HG03039 (cell line): Measurements from ENCODE around the gene MUCL3.
A peak's percentile ranks its signal among the peaks of the same experiment; 100 is the strongest.
"Not testable (repeated sequence)": the region's sequence is repeated elsewhere in the genome, so short reads cannot be mapped to it uniquely, and the experiment has no call there.

Experiments used
- ATAC-seq: cut with Tn5 transposase; IDR thresholded peaks from one replicate; pipeline ENCODE4 v1.9.1; 2021; ENCODE audit warnings: mild to moderate bottlenecking, moderate library complexity; ENCODE audit not compliant: unreplicated experiment

Gene MUCL3, protein sequence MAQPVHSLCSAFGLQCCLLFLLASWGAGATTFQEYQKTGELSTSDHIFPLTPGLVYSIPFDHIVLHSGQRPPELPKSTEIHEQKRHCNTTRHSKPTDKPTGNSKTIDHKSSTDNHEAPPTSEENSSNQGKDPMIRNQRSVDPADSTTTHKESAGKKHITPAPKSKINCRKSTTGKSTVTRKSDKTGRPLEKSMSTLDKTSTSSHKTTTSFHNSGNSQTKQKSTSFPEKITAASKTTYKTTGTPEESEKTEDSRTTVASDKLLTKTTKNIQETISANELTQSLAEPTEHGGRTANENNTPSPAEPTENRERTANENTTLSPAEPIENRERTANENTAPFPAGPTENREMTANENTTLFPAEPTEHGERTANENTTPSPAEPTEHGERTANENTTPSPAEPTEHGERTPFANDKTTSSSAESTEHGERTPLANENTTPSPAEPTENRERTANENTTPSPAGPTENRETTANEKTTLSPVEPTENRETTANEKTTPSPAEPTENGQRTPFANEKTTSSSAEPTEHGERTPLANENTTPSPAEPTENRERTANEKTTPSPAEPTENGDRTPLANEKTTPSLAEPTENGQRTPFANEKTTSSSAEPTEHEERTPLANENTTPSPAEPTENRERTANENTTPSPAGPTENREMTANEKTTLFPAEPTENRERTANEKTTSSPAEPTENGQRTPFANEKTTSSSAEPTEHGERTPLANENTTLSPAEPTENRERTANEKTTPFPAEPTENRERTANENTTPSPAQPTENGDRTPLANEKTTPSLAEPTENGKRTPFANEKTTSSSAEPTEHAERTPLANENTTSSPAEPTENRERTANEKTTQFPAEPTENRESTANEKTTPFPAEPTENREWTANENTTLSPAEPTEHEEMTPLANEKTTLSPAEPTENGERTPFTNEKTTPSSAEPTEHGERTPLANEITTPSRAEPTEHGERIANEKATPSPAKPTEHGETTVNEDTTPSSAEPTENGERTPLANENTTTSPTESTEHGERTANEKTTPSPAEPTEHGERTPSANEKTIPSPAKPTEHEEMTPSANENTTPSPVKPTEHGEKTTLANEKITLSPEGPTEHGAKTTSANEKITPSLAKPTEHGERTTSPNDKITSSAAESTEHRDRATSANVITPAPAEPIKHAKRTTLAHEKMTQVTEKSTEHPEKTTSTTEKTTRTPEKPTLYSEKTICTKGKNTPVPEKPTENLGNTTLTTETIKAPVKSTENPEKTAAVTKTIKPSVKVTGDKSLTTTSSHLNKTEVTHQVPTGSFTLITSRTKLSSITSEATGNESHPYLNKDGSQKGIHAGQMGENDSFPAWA (N-terminal part only)

DNA sequence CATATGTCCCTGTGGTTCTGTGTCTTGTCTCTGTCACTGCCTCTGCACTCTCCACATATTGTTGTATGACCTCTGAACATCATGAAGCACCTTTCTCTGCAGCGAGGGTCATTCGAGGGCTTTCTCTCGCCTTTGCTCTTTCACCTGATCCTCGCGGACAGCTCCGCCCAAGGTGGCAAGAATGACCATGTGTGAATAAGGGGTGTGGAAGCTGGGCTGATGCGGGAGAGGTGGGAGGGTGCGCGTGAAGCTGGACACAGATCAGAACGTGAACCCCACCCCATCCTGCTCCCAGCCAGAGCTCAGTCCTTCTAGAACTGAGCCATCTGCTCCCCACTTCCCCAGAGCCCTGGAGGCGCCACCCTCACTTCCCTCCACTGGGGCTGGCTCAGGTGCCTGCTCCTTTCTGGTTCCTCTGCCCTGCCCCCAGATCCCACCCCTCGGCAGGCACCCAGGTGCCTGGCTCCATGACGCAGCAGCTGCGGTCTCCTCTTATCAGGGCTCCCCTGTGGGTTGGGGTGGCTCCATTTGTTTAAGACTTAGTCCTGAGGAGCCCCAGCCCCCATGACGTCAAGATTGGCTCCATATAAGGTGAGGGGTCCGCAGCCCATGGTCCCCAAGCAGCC is at the start of gene MUCL3:
TSS of gene MUCL3 (plus strand) at position 613 of the 626 bp plus-strand sequence. CDS start 27 bp downstream, outside the sequence.
- ATAC-seq, result no peak

DNA sequence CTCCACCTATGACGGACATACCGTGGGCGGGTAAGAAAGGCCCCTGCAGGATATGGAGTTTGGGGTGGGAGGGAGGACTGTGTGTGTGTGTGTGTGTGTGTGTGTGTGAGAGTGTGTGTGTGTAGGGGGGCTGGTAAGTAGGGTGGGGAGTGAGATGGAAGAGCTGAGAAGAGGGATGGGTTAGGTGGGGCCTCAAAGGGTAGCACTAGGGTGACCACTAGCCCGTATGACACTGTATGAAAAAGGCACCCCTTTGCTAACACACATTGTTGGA is 49.4 kb upstream of the MUCL3 start:
- ATAC-seq, result no peak

DNA sequence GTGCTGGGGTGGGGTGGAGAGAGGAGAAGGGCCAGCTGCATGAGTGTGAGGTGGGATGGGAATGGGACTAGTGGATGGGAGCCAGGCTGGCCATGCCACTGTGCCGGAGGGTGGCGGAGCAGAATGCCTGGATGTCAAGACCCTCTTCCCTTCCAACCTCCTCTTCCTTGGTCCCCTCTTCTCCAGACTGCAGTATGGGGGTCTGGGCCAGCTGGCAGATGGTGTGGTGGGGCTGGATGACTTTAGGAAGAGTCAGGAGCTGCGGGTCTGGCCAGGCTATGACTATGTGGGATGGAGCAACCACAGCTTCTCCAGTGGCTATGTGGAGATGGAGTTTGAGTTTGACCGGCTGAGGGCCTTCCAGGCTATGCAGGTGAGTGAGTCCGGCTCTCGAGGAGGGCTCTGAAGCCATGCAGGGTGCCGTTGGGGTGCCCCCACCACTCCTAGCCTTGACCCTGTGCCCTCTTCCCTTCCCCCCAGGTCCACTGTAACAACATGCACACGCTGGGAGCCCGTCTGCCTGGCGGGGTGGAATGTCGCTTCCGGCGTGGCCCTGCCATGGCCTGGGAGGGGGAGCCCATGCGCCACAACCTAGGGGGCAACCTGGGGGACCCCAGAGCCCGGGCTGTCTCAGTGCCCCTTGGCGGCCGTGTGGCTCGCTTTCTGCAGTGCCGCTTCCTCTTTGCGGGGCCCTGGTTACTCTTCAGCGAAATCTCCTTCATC is 48.8 kb upstream of the MUCL3 start:
- no peak for ATAC-seq

DNA sequence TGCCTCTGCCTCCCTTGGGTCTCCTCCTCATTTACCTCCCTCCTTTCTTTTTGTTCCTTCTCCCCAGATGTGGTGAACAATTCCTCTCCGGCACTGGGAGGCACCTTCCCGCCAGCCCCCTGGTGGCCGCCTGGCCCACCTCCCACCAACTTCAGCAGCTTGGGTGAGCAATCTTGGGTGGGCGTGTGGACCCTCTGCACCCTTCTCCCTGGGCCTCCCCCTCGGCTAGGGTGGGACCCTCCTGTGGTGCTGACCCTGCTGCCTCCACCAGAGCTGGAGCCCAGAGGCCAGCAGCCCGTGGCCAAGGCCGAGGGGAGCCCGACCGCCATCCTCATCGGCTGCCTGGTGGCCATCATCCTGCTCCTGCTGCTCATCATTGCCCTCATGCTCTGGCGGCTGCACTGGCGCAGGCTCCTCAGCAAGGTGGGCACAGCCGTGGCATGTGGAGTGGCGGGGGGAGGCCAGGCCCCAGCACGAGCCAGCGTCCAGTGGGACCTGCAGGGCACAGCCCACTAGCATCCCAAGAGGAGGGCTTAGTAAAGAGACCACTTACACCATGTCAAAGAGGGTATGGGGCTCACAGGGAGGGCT is 47.7 kb upstream of the MUCL3 start:
- ATAC-seq, result no peak

DNA sequence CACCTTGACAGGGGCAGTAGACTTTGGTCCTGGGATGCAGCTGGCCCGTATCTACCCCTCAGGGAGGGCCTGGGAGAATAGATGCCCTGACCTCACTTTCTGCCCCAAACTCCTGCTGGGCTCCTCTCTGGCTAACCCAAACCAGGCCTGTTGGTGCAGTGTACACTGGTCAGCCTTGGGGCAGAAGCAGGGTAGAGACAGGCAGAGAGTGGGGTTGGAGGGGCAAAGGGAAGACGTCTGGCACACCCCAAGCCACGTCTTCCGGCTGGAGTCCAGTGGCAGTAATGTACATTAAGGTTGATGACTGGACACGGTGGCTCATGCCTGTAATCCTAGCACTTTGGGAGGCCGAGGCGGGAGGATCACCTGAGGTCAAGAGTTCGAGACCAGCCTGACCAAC is 47.1 kb upstream of the MUCL3 start:
- ATAC-seq, result no peak

DNA sequence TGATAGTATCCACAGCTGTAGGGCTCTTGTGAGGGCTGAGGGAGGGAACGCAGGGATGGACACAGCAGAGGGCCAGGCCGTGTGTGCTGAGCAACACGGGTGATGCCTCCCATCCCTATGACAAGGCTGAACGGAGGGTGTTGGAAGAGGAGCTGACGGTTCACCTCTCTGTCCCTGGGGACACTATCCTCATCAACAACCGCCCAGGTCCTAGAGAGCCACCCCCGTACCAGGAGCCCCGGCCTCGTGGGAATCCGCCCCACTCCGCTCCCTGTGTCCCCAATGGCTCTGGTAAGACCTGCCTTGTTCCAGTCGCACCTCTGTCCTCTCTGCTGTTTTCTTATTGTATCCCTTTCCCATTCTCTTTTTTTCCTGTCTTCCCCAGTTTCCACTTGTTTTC is 46.4 kb upstream of the MUCL3 start:
- ATAC-seq, result no peak

DNA sequence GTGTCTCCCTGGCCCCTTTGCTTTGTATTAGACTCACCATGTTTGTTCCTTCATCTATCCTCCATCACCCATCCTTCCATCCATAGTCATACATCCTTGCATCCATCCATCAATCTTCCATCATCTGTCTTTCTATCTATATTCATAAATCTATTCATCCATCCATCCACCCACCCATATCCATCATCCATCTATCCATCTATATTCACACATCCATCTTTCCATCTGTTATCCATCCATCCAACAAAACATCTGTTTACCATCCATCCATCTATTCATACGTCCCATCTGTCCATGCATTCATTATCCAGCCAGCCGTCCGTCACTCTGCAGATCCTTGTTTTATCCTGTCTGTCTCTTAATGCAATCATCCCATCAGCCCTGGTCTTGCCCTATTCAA is 45.8 kb upstream of the MUCL3 start:
- no peak for ATAC-seq

DNA sequence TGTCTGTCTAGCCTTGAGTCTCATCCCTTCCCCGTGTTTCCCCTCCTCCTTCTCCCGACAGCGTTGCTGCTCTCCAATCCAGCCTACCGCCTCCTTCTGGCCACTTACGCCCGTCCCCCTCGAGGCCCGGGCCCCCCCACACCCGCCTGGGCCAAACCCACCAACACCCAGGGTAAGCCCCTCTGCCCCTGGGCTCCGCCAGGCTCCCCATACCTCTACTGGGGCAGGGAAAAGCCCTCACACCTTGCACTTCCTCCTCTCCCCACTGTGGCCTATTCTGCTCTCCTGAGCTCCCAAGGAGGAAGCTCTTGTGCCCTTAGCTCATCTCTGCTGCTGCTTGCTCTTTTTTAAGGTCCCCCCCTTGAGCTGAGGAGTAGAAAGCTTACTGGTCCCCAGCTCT is 45.4 kb upstream of the MUCL3 start:
- no peak for ATAC-seq

DNA sequence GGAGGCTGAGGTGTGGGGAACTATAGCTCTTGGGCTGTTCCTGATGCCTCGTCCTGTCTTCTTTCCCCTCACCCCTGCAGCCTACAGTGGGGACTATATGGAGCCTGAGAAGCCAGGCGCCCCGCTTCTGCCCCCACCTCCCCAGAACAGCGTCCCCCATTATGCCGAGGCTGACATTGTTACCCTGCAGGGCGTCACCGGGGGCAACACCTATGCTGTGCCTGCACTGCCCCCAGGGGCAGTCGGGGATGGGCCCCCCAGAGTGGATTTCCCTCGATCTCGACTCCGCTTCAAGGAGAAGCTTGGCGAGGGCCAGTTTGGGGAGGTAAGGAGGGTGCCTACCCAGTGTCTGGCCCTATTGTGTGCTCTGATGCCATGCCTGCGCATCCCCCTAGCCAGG is 44.2 kb upstream of the MUCL3 start:
- no peak for ATAC-seq

DNA sequence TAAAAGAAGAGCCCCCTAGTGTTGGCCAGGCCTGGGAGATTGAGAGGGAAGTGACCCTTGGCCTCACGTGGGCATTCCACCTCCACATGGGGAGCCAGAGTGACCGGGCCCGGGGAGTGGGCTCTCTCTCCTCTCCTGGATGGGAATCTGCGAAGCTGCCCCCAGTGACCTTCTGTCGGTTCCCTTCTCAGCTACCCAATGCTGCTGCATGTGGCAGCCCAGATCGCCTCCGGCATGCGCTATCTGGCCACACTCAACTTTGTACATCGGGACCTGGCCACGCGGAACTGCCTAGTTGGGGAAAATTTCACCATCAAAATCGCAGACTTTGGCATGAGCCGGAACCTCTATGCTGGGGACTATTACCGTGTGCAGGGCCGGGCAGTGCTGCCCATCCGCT is 42.9 kb upstream of the MUCL3 start:
- no peak for ATAC-seq

DNA sequence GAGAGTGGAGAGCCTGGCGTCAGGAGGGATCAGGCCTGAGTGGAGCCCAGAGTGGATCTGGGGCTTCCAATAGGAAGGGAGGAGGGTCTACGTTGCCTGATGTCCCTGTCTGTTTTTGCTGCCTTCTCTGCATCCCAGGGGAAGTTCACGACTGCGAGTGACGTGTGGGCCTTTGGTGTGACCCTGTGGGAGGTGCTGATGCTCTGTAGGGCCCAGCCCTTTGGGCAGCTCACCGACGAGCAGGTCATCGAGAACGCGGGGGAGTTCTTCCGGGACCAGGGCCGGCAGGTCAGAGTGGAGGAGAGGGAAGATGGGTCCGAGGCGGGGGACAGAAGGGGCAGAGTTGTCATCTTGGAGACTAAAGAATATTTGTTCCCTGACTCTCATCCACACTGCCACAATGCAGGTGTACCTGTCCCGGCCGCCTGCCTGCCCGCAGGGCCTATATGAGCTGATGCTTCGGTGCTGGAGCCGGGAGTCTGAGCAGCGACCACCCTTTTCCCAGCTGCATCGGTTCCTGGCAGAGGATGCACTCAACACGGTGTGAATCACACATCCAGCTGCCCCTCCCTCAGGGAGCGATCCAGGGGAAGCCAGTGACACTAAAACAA is 41.9 kb upstream of the MUCL3 start:
- ATAC-seq, result no peak

DNA sequence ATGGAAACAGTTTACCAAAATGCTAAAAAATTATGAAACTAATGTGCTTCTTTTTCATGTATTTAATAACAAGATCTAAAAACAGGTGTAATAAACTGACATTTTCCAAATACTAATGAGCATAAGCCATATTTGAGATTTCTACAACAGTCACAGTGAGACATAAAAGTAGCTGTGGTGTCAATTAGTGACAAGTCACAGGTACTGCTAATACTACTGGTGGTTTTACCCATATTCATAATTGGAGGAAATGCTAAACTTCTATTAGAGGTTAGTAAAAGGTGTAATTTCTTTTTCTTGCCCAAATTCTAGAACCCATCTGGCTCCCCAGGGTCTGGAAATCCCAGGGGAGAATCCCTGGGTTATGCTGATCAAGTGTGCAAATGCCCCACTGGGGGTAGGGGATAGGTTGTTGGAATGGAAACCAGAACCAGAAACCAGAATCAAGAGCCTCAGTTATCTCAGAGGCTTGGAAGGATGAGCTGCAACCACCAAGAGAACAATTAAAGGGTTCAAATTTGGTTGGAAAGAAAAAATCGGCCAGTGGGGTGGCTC is 39.8 kb upstream of the MUCL3 start:
- ATAC-seq, result no peak

DNA sequence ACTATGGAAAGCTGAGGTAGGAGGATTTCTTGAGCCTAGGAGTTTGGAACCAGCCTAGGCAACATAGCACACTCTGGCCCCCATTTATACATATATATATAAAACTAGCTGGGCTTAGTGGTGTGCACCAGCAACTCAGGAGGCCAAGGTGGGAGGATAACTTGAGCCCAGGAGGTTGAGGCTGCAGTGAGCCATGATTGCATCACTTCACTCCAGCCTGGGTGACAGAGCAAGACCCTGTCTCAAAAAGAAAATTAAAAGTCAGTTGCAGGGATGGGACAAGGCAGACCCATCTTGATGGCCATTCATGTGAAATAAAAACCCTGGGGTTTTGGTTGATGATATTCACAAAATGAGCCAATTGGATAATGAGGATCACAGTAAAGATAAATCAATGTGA is 39.3 kb upstream of the MUCL3 start:
- no peak for ATAC-seq

DNA sequence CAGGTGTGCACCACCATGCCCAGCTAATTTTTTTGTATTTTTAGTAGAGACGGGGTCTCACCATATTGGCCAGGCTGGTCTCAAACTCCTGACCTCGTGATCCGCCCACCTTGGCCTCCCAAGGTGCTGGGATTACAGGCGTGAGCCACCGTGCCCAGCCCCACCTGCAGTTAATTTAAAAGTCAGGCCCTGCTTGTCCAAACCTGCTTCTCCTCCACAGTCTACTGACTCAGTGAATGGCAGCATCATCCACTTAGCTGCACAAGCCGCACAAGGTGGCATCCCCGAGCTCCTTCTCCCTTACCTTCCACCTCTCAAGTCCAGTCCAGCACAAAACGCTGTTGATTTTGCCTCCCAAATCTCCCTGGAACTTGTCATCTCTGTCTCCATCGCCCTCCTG is 38.6 kb upstream of the MUCL3 start:
- not testable (repeated sequence) for ATAC-seq

DNA sequence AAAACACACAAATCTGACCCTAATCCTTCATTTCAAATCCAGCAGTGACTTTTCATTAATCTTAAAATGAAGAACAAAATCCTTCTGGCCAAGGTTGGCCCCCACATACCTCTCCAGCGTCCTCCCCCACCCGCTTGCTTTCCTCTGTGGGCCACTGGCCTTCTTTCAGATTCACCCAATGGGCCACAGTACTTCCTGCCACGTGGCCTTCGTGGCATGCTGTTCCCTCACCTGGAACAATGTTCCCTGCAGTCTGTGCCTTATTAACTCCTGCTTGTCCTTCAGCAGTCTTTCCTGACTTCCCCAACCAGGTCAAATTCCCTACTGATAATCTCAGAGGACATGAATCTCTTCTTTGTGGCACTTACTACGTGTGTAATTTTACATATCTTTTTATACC is 38.1 kb upstream of the MUCL3 start:
- no peak for ATAC-seq

DNA sequence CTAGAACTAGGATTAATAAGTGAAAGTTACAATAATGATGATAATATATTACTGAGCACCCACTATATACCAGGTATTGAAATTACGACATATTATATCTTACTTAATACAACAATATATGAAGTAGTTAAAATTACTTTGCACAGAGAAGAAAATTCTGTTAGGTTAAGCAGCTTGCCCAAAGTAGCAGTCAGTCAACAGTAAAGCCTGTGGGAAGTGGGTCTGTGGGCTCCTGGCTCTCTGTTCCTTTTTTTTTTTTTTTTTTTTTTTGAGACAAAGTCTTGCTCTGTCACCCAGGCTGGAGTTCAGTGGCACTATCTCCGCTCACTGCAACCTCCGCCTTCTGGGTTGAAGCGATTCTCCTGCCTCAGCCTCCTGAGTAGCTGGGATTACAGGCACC is 37.5 kb upstream of the MUCL3 start:
- no peak for ATAC-seq

DNA sequence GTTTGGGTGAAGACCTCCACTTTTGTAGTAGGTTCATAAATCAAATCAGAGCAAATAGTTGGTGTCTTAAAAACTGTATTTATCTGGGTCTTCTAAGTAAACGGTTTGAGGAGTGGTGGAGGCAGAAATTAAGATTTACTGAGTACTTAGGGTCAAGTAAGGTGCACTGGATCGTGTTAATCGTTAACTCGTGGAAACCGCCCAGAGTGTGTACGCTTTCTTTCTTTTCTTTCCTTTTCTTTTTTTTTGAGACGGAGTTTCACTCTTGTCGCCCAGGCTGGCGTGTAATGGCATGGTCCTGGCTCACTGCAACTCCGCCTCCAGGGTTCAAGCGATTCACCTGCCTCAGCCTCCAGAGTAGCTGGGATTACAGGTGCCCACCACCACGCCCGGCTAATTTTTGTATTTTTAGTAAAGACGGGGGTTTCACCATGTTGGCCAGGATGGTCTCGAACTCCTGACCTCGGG is 33.4 kb upstream of the MUCL3 start:
- not testable (repeated sequence) for ATAC-seq

DNA sequence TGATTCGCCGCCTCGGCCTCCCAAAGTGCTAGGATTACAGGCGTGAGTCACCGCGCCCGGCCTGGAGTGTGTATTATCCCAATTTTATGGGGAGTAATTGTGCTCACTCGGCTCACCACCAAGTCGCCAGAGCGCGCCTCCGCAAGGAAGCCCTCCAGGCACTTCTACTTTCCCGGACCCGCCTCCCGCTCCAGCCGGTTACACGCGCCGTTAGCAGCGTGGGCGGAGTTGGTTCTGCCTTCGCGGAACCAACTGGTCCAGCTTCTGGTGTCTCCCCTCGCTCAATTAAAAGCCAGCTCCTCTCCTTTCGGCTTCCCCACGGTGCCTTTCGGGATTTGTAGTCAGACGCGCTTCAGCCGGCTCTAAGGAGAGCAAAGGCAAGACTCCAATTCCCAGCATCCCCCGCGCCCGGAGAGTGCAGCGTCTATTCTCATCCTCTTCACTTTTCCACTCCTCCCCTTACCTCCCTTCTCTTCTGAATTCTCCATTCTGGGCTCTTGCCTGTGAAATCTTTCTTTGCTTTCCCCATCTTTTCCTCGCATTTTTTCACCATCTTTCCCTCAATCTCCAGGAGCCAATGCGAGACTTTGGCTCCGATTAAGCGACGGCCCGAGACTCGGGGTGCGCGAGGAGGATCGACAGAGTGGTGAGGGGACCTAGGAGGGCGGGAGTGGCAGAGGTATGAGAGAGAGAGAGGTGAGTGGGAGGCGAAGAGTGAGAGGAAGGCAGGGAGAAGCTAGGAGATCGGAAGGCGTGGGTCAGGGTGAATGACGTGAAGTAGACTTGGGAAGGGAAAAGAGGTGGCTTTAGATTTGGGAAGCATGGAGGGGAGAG is 32.8 kb upstream of the MUCL3 start, which contains the start of gene GTF2H4:
TSS of gene GTF2H4 (plus strand) at position 450 of the 834 bp plus-strand sequence.
- ATAC-seq, result peak; percentile 88
